Measurements from ENCODE around the gene IGSF8. TPM values are rescaled to one million over a fixed set of nuclear protein-coding genes. Genes with fewer than 3 reads are reported as not detected.

IGSF8 gene
- total RNA-seq, 1 experiment from 2014 or later: 56.2 TPM

DNA sequence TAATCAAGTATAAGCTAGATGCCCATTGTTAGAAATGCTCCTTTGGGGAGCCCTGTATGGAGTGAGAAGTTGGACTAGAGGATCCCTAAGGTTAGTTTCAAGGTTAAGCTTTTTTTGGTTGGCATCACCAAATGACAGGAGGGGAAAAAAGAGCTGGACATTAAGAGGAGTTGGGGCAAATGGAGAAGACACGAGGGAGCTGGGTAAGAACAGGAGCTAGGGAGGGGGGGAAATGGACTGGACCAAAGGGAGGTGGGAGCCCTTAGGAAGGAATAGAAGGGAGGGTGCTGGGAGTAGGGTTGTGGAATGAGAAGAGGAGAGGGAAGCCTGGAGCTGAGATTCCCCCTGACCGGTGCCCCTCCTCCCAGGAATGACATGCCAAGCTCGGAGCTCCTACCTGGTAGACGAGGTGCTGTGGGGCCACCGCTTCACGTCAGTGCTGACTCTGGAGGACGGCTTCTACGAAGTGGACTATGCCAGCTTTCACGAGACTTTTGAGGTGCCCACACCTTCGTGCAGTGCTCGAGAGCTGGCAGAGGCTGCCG lies 11.2 kb downstream of the IGSF8 start:
- no peaks in the 10 kb centered on the region; the same call in 1 of the 2 replicates for H3K4me1 ChIP-seq (ENCODE audit: insufficient read depth, low read length)
- H3K23ac ChIP-seq (ENCODE audit: insufficient read length, low read depth, low read length): no peak overlapping the region

More for the DNA sequence above, 11.2 kb downstream of the IGSF8 start:
- Histone ChIP-seq H2BK15ac (ENCODE audit: low read depth, low read length) (no peak overlapping the region), H3K27ac (ENCODE audit: insufficient read length, low read depth, low read length) (no peak overlapping the region), H2AK5ac (ENCODE audit: insufficient read length, low read length) (no peak overlapping the region), H3K4me2 (ENCODE audit: insufficient read depth, insufficient read length, low read length) (no peak overlapping the region), H2BK20ac (ENCODE audit: low read depth, low read length, poor library complexity, severe bottlenecking) (no peak overlapping the region), H2BK12ac (ENCODE audit: insufficient read length, low read depth, low read length) (no peak overlapping the region), H2BK120ac (ENCODE audit: low read depth, low read length, poor library complexity, severe bottlenecking) (no peak overlapping the region), H4K8ac (replicated peaks; ENCODE audit: insufficient read length, low read depth, low read length) (no peak overlapping the region), H3K79me2 (ENCODE audit: insufficient read depth, low read length) (no peaks in the 10 kb centered on the region), H3K18ac (ENCODE audit: insufficient read length, low read depth, low read length) (no peak overlapping the region), H3K14ac (ENCODE audit: insufficient read depth, low read length) (no peak overlapping the region), H3T11ph (ENCODE audit: low read length) (no peak overlapping the region), H3K4ac (ENCODE audit: low read depth, low read length) (no peak overlapping the region), H3K23me2 (ENCODE audit: insufficient read length, low read depth, low read length, poor library complexity, severe bottlenecking) (no peaks in the 10 kb centered on the region), H3K9me3 (ENCODE audit: control insufficient read depth, low read depth, low read length) (no peaks in the 10 kb centered on the region), H3K56ac (ENCODE audit: insufficient read length, low read depth, low read length) (no peak overlapping the region), H2AFZ (ENCODE audit: low read length) (no peak overlapping the region), H3K27me3 (ENCODE audit: insufficient read depth, low read length) (peaks cover 3% of the 10 kb centered on the region; the same call in 1 of the 2 replicates), H4K91ac (ENCODE audit: insufficient read length, low read depth, low read length) (no peak overlapping the region), H2BK5ac (ENCODE audit: insufficient read length, low read length) (no peak overlapping the region), H3K9ac (ENCODE audit: extremely low read depth, insufficient read length, low read length) (no peak overlapping the region), H4K5ac (ENCODE audit: insufficient read length, low read depth, low read length) (no peak overlapping the region), H4K20me1 (ENCODE audit: control insufficient read depth, insufficient read depth, insufficient read length) (no peaks in the 10 kb centered on the region), H3K79me1 (ENCODE audit: insufficient read depth, low read depth, low read length, poor library complexity, severe bottlenecking) (no peaks in the 10 kb centered on the region)
- H3K4me3 Mint-ChIP-seq: no peak overlapping the region
- H3K9me3 Mint-ChIP-seq: no peaks in the 10 kb centered on the region; a peak in 1 of 5 replicates
- H3K4me1 Mint-ChIP-seq: peaks cover 9 to 10% of the 10 kb centered on the region in 2 experiments
- no peak for DNase-seq
- H3K27me3 Mint-ChIP-seq (ENCODE audit: low read depth): peaks cover 39% of the 10 kb centered on the region
- H3K36me3 Mint-ChIP-seq (ENCODE audit: insufficient read depth in 1 of 3, low read depth in 3 of 3): peaks cover 13 to 33% (median 21%) of the 10 kb centered on the region in 3 experiments
- H3K27ac Mint-ChIP-seq: no peak overlapping the region
- WGBS (ENCODE audit: extremely low coverage, insufficient read length, low lambda C conversion rate): no CpG with 5 or more reads among the region's 12 CpGs
- TF ChIP-seq, protein P1, sequence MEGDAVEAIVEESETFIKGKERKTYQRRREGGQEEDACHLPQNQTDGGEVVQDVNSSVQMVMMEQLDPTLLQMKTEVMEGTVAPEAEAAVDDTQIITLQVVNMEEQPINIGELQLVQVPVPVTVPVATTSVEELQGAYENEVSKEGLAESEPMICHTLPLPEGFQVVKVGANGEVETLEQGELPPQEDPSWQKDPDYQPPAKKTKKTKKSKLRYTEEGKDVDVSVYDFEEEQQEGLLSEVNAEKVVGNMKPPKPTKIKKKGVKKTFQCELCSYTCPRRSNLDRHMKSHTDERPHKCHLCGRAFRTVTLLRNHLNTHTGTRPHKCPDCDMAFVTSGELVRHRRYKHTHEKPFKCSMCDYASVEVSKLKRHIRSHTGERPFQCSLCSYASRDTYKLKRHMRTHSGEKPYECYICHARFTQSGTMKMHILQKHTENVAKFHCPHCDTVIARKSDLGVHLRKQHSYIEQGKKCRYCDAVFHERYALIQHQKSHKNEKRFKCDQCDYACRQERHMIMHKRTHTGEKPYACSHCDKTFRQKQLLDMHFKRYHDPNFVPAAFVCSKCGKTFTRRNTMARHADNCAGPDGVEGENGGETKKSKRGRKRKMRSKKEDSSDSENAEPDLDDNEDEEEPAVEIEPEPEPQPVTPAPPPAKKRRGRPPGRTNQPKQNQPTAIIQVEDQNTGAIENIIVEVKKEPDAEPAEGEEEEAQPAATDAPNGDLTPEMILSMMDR (conservative IDR thresholded peaks at IDR 0.05): no peak

Measured in H9 (cell line).